Neural cell (in vitro differentiated cells): Measurements from ENCODE around the gene C10orf95.

Experiments used
- CTCF ChIP-seq: fragments of 450-650 bp; IDR thresholded peaks from 2 replicates; pipeline ENCODE4 v1.5.1; 2014; ENCODE audit warnings: antibody characterized with exemption, mild to moderate bottlenecking, moderate library complexity; ENCODE audit not compliant: poor library complexity, severe bottlenecking
- POLR2AphosphoS5 ChIP-seq: IDR thresholded peaks from 2 replicates; pipeline ENCODE4 v1.6.1; 2012
- SMC3 ChIP-seq: fragments of 450-650 bp; conservative IDR thresholded peaks from 2 replicates; pipeline ENCODE4 v1.6.1; 2014; ENCODE audit warnings: antibody characterized with exemption, mild to moderate bottlenecking, moderate library complexity; ENCODE audit not compliant: poor library complexity

- TF ChIP-seq POLR2AphosphoS5 (no peak), SMC3 (no peak), CTCF (no peak)
Observed at GRCh38 chr10:102436312-102436711, 15.0 kb downstream of the C10orf95 start.
